Measurements from ENCODE around the gene TECPR2. TPM values are rescaled to one million over a fixed set of nuclear protein-coding genes. Genes with fewer than 3 reads are reported as not detected.
A peak's percentile ranks its signal among the peaks of the same experiment; 100 is the strongest.

Gene TECPR2
- total and polyA plus RNA-seq, 2 of the 13 experiments (the other 11 are each of a cell fraction or from before 2014, with no cell fraction given), result 3.5 to 5.7 TPM

DNA sequence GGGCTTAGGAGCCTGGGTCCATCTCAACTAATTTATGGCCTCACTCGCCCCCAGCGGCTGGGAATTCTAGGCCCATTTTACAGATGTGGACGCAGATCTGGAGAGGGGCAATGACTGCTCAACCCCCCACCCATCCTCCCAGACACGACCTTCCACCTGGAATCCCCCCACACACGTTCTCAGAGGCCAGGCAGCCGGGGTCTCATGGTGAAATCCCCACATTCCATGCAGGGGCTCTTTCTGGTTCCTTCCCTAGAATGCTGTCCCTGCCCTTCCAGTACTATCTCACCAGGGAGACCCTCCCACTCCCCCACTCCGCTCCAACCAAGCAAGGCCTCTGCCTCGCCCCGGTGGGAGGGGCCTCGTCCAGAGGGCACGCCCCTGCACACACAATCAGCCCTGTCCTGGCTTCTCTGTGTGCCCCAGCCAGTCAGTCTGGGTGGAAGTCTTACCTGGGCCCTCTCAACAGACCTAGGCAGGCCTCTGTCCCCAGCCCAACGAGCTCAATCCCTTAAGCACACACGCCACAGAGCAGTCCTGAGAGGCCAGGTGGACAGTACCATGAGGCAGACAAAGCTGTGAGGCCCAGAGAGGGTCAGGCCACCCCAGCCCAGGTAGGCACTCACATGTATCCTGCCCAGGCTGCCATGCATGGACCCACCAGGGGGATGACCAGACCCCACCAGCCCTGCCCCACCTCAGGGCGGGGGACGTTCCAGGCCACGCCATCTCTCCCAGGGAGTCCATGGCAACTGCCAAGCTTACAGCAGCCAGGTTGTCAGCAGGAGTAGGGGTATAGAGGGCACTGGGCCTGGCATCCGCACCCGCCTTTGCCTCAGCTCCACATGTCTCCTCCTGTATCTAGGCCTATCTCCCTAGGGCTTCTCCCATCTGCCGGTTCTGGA, 148.1 kb downstream of the TECPR2 start (continued):
- TF ChIP-seq, protein P1, sequence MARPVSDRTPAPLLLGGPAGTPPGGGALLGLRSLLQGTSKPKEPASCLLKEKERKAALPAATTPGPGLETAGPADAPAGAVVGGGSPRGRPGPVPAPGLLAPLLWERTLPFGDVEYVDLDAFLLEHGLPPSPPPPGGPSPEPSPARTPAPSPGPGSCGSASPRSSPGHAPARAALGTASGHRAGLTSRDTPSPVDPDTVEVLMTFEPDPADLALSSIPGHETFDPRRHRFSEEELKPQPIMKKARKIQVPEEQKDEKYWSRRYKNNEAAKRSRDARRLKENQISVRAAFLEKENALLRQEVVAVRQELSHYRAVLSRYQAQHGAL (CRISPR knock-in tag; IDR thresholded peaks at IDR 0.05; ENCODE audit: not compliant biosample characterization), result no peak
- TF ChIP-seq NBN (conservative IDR thresholded peaks at IDR 0.05) (no peak), NR1H2 (CRISPR knock-in tag; IDR thresholded peaks at IDR 0.05; ENCODE audit: borderline replicate concordance, low read depth) (no peak), ZFP41 (CRISPR knock-in tag; IDR thresholded peaks at IDR 0.05; ENCODE audit: borderline replicate concordance) (no peak), IRX3 (CRISPR knock-in tag; IDR thresholded peaks at IDR 0.05; ENCODE audit: borderline replicate concordance, low read depth) (no peak), MTF1 (CRISPR knock-in tag; IDR thresholded peaks at IDR 0.05) (no peak), ZBTB3 (CRISPR knock-in tag; IDR thresholded peaks at IDR 0.05; ENCODE audit: borderline replicate concordance, low read depth) (0 out of 2 replicates have a peak, but pooled peaks have one; percentile 34), ZNF138 (CRISPR knock-in tag; IDR thresholded peaks at IDR 0.05; ENCODE audit: low read depth) (peak; percentile 74; the same call in 1 of the 2 replicates)
- TF ChIP-seq, protein P2, sequence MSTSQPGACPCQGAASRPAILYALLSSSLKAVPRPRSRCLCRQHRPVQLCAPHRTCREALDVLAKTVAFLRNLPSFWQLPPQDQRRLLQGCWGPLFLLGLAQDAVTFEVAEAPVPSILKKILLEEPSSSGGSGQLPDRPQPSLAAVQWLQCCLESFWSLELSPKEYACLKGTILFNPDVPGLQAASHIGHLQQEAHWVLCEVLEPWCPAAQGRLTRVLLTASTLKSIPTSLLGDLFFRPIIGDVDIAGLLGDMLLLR (CRISPR knock-in tag; IDR thresholded peaks at IDR 0.05), result no peak
- TF ChIP-seq, protein P3, sequence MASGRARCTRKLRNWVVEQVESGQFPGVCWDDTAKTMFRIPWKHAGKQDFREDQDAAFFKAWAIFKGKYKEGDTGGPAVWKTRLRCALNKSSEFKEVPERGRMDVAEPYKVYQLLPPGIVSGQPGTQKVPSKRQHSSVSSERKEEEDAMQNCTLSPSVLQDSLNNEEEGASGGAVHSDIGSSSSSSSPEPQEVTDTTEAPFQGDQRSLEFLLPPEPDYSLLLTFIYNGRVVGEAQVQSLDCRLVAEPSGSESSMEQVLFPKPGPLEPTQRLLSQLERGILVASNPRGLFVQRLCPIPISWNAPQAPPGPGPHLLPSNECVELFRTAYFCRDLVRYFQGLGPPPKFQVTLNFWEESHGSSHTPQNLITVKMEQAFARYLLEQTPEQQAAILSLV (CRISPR knock-in tag; IDR thresholded peaks at IDR 0.05; ENCODE audit: borderline replicate concordance), result no peak
- TF ChIP-seq, protein P4, sequence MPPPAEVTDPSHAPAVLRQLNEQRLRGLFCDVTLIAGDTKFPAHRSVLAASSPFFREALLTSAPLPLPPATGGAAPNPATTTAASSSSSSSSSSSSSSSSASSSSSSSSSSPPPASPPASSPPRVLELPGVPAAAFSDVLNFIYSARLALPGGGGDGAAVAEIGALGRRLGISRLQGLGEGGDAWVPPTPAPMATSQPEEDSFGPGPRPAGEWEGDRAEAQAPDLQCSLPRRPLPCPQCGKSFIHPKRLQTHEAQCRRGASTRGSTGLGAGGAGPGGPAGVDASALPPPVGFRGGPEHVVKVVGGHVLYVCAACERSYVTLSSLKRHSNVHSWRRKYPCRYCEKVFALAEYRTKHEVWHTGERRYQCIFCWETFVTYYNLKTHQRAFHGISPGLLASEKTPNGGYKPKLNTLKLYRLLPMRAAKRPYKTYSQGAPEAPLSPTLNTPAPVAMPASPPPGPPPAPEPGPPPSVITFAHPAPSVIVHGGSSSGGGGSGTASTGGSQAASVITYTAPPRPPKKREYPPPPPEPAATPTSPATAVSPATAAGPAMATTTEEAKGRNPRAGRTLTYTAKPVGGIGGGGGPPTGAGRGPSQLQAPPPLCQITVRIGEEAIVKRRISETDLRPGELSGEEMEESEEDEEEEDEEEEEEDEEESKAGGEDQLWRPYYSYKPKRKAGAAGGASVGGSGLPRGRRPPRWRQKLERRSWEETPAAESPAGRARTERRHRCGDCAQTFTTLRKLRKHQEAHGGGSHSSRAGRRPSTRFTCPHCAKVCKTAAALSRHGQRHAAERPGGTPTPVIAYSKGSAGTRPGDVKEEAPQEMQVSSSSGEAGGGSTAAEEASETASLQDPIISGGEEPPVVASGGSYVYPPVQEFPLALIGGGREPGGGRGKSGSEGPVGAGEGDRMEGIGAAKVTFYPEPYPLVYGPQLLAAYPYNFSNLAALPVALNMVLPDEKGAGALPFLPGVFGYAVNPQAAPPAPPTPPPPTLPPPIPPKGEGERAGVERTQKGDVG (CRISPR knock-in tag; IDR thresholded peaks at IDR 0.05; ENCODE audit: borderline replicate concordance), result no peak
- TF ChIP-seq, protein P5, sequence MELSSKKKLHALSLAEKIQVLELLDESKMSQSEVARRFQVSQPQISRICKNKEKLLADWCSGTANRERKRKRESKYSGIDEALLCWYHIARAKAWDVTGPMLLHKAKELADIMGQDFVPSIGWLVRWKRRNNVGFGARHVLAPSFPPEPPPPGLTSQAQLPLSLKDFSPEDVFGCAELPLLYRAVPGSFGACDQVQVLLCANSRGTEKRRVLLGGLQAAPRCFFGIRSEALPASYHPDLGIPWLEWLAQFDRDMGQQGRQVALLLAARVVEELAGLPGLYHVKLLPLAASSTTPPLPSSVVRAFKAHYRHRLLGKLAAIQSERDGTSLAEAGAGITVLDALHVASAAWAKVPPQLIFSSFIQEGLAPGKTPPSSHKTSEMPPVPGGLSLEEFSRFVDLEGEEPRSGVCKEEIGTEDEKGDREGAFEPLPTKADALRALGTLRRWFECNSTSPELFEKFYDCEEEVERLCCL (CRISPR knock-in tag; IDR thresholded peaks at IDR 0.05; ENCODE audit: borderline replicate concordance), result no peak
- TF ChIP-seq, protein P6, sequence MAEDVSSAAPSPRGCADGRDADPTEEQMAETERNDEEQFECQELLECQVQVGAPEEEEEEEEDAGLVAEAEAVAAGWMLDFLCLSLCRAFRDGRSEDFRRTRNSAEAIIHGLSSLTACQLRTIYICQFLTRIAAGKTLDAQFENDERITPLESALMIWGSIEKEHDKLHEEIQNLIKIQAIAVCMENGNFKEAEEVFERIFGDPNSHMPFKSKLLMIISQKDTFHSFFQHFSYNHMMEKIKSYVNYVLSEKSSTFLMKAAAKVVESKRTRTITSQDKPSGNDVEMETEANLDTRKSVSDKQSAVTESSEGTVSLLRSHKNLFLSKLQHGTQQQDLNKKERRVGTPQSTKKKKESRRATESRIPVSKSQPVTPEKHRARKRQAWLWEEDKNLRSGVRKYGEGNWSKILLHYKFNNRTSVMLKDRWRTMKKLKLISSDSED (CRISPR knock-in tag; IDR thresholded peaks at IDR 0.05), result no peak
- TF ChIP-seq, protein P7, sequence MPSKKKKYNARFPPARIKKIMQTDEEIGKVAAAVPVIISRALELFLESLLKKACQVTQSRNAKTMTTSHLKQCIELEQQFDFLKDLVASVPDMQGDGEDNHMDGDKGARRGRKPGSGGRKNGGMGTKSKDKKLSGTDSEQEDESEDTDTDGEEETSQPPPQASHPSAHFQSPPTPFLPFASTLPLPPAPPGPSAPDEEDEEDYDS (CRISPR knock-in tag; IDR thresholded peaks at IDR 0.05), result peak; percentile 77
- TF ChIP-seq, protein P8, sequence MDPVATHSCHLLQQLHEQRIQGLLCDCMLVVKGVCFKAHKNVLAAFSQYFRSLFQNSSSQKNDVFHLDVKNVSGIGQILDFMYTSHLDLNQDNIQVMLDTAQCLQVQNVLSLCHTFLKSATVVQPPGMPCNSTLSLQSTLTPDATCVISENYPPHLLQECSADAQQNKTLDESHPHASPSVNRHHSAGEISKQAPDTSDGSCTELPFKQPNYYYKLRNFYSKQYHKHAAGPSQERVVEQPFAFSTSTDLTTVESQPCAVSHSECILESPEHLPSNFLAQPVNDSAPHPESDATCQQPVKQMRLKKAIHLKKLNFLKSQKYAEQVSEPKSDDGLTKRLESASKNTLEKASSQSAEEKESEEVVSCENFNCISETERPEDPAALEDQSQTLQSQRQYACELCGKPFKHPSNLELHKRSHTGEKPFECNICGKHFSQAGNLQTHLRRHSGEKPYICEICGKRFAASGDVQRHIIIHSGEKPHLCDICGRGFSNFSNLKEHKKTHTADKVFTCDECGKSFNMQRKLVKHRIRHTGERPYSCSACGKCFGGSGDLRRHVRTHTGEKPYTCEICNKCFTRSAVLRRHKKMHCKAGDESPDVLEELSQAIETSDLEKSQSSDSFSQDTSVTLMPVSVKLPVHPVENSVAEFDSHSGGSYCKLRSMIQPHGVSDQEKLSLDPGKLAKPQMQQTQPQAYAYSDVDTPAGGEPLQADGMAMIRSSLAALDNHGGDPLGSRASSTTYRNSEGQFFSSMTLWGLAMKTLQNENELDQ (CRISPR knock-in tag; IDR thresholded peaks at IDR 0.05; ENCODE audit: borderline replicate concordance), result no peak
